ENCODE data around the gene STXBP1.

The STXBP1 gene

GRCh38 chr9:127732444-127732843 is 120.4 kb downstream of the STXBP1 start:
- Histone ChIP-seq H3K9me3 (ENCODE audit: control insufficient read depth, low read length) (no peaks in the 10 kb centered on the region), H3K36me3 (ENCODE audit: control insufficient read depth, insufficient read depth, low read length) (no peaks in the 10 kb centered on the region), H3K4me3 (ENCODE audit: insufficient read depth, low read depth, low read length, poor library complexity, severe bottlenecking) (no peak overlapping the region), H3K27ac (ENCODE audit: insufficient read depth, low read length, poor library complexity, severe bottlenecking) (no peak overlapping the region), H3K4me1 (ENCODE audit: control insufficient read depth, insufficient read depth, low read length, poor library complexity, severe bottlenecking) (peaks cover 12% of the 10 kb centered on the region), H3K27me3 (replicated peaks; ENCODE audit: control insufficient read depth, insufficient read depth, low read length, poor library complexity, severe bottlenecking) (no peaks in the 10 kb centered on the region)
- no peak for DNase-seq

DNA sequence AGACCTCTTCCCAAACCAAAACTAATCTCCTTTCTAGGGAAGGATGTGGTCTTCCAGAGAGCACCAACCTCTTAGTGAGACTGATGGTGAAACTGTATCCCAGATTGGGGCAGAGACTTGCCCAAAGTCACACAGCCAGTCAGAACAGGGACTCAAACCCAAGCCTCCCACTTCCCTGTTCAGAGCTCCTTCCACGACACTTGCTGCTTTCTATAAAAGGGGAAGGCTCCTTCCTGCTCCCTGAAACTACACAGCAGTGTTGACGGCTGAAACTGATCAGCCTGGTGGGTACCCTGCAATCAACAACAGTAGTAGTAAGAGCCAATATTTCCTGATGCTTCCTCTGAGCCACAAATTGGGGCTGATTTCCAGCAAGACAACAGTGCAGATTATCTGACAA is 121.5 kb downstream of the STXBP1 start:
- Histone ChIP-seq H3K4me1 (ENCODE audit: control insufficient read depth, insufficient read depth, low read length, poor library complexity, severe bottlenecking) (peaks cover 12% of the 10 kb centered on the region), H3K27me3 (replicated peaks; ENCODE audit: control insufficient read depth, insufficient read depth, low read length, poor library complexity, severe bottlenecking) (no peaks in the 10 kb centered on the region), H3K36me3 (ENCODE audit: control insufficient read depth, insufficient read depth, low read length) (peaks cover 9% of the 10 kb centered on the region), H3K27ac (ENCODE audit: insufficient read depth, low read length, poor library complexity, severe bottlenecking) (no peak overlapping the region), H3K4me3 (ENCODE audit: insufficient read depth, low read depth, low read length, poor library complexity, severe bottlenecking) (no peak overlapping the region), H3K9me3 (ENCODE audit: control insufficient read depth, low read length) (no peaks in the 10 kb centered on the region)
- no peak for DNase-seq

- no peaks in the 10 kb centered on the region for H3K27me3 ChIP-seq (replicated peaks; ENCODE audit: control insufficient read depth, insufficient read depth, low read length, poor library complexity, severe bottlenecking)
- peak overlapping the region; percentile 70 for H3K4me3 ChIP-seq (ENCODE audit: insufficient read depth, low read depth, low read length, poor library complexity, severe bottlenecking)
- H3K9me3 ChIP-seq (ENCODE audit: control insufficient read depth, low read length), result no peaks in the 10 kb centered on the region
- peaks cover 15% of the 10 kb centered on the region for H3K36me3 ChIP-seq (ENCODE audit: control insufficient read depth, insufficient read depth, low read length)
- no peak for DNase-seq
- peak overlapping the region; percentile 86 for H3K27ac ChIP-seq (ENCODE audit: insufficient read depth, low read length, poor library complexity, severe bottlenecking)
- peaks cover 12% of the 10 kb centered on the region for H3K4me1 ChIP-seq (ENCODE audit: control insufficient read depth, insufficient read depth, low read length, poor library complexity, severe bottlenecking)
Measured at GRCh38 chr9:127734247-127734746, 122.2 kb downstream of the STXBP1 start.

DNA sequence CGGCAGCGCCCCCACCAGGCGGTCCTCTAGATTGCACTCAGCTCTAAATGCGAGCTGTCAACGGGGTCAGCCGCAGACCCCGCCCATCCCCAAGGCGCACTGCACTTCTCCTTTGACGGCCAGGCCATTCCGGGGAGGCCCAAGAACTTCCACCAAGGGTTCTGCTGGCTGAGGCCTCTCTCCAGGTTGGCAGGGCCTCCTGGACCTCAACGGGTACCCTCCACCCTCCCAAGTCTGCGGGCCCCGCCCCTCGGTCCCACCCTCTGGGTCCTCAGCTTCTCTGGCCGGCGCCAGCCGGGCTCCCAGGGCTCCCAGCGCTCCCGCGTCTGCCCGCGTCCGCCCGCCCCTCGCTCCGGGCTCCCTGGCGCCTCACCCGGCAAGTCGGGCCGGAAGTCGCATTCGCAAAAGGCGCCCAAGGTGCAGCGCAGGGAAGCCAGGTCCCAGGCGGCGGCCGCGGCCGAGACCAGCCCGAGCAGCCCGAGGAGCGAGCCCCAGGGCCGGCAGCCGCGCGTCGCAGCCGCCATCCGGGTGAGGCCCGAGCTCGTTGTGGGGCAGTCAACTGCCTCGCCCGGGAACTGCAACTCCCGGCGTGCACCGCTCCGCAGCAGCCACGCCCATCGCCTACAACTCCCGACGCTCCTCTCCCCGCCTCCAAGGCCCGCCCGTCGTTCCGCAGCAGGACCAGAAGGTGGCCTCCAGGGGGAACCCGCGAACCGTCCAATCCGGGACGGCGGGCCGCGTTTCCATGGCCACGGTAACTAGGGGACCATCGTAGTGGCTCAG is 122.9 kb downstream of the STXBP1 start, which contains the start of gene TOR2A:
Gene TOR2A (minus strand): TSS at position 548 of the 783 bp plus-strand sequence. CDS start 24 bp downstream, at position 524.
- H3K36me3 ChIP-seq (ENCODE audit: control insufficient read depth, insufficient read depth, low read length), result peaks cover 22% of the 10 kb centered on the region
- peak within 1 kb of the TSS; percentile 86 for H3K27ac ChIP-seq (ENCODE audit: insufficient read depth, low read length, poor library complexity, severe bottlenecking)
- peak; percentile 98 to 99 (median 98) for DNase-seq
- no peaks in the 10 kb centered on the region for H3K9me3 ChIP-seq (ENCODE audit: control insufficient read depth, low read length)
- peak within 1 kb of the TSS; percentile 70 for H3K4me3 ChIP-seq (ENCODE audit: insufficient read depth, low read depth, low read length, poor library complexity, severe bottlenecking)
- peaks cover 12% of the 10 kb centered on the region for H3K4me1 ChIP-seq (ENCODE audit: control insufficient read depth, insufficient read depth, low read length, poor library complexity, severe bottlenecking)
- no peaks in the 10 kb centered on the region for H3K27me3 ChIP-seq (replicated peaks; ENCODE audit: control insufficient read depth, insufficient read depth, low read length, poor library complexity, severe bottlenecking)

DNA sequence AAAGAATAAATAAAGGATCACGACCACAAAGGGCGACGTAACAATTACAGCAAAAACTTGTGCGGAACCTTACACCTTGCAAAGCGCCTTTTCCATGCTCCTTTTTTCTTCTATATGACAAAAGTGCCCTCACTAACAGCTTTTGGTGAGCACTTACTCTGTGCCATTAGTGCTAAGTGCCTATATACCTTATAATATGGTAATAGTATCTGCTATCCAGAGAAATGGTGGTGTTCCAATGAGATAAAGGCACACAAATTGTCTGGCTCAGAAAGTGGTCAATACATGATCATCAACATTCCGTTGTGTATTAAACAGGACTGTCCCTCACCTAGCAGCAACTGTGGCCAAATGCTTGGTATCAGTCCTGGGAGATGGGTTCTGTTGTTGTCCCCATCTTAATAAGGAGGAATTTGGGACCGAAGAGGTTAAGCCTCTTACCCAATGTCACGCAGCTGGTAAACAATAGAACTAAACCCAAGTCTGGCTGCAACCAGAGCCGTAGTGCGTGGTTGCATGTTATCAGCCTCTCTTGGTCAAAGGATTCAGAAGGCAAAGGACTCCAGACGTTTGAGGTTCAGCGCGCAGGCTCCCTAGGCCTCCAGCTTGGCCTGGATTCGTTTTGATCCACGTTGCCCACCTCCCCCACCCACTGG is 123.6 kb downstream of the STXBP1 start:
- Histone ChIP-seq H3K4me1 (ENCODE audit: control insufficient read depth, insufficient read depth, low read length, poor library complexity, severe bottlenecking) (peaks cover 12% of the 10 kb centered on the region), H3K36me3 (ENCODE audit: control insufficient read depth, insufficient read depth, low read length) (peaks cover 29% of the 10 kb centered on the region), H3K9me3 (ENCODE audit: control insufficient read depth, low read length) (no peaks in the 10 kb centered on the region), H3K27ac (ENCODE audit: insufficient read depth, low read length, poor library complexity, severe bottlenecking) (peak overlapping the region; percentile 86), H3K4me3 (ENCODE audit: insufficient read depth, low read depth, low read length, poor library complexity, severe bottlenecking) (no peak overlapping the region), H3K27me3 (replicated peaks; ENCODE audit: control insufficient read depth, insufficient read depth, low read length, poor library complexity, severe bottlenecking) (no peaks in the 10 kb centered on the region)
- no peak for DNase-seq

- Histone ChIP-seq H3K4me3 (ENCODE audit: insufficient read depth, low read depth, low read length, poor library complexity, severe bottlenecking) (no peak overlapping the region), H3K9me3 (ENCODE audit: control insufficient read depth, low read length) (no peaks in the 10 kb centered on the region), H3K4me1 (ENCODE audit: control insufficient read depth, insufficient read depth, low read length, poor library complexity, severe bottlenecking) (peaks cover 12% of the 10 kb centered on the region), H3K27ac (ENCODE audit: insufficient read depth, low read length, poor library complexity, severe bottlenecking) (no peak overlapping the region), H3K36me3 (ENCODE audit: control insufficient read depth, insufficient read depth, low read length) (peaks cover 55% of the 10 kb centered on the region), H3K27me3 (replicated peaks; ENCODE audit: control insufficient read depth, insufficient read depth, low read length, poor library complexity, severe bottlenecking) (no peaks in the 10 kb centered on the region)
- no peak for DNase-seq
Measured at GRCh38 chr9:127738666-127739065, 126.6 kb downstream of the STXBP1 start.

GRCh38 chr9:127739614-127740330 is 127.7 kb downstream of the STXBP1 start:
- Histone ChIP-seq H3K9me3 (ENCODE audit: control insufficient read depth, low read length) (no peaks in the 10 kb centered on the region), H3K4me1 (ENCODE audit: control insufficient read depth, insufficient read depth, low read length, poor library complexity, severe bottlenecking) (peaks cover 6% of the 10 kb centered on the region), H3K36me3 (ENCODE audit: control insufficient read depth, insufficient read depth, low read length) (peaks cover 65% of the 10 kb centered on the region), H3K4me3 (ENCODE audit: insufficient read depth, low read depth, low read length, poor library complexity, severe bottlenecking) (no peak overlapping the region), H3K27ac (ENCODE audit: insufficient read depth, low read length, poor library complexity, severe bottlenecking) (no peak overlapping the region), H3K27me3 (replicated peaks; ENCODE audit: control insufficient read depth, insufficient read depth, low read length, poor library complexity, severe bottlenecking) (no peaks in the 10 kb centered on the region)
- no peak for DNase-seq

GRCh38 chr9:127741831-127742434 is 129.9 kb downstream of the STXBP1 start:
- Histone ChIP-seq H3K36me3 (ENCODE audit: control insufficient read depth, insufficient read depth, low read length) (peaks cover 76% of the 10 kb centered on the region), H3K27ac (ENCODE audit: insufficient read depth, low read length, poor library complexity, severe bottlenecking) (no peak overlapping the region), H3K4me1 (ENCODE audit: control insufficient read depth, insufficient read depth, low read length, poor library complexity, severe bottlenecking) (no peaks in the 10 kb centered on the region), H3K9me3 (ENCODE audit: control insufficient read depth, low read length) (no peaks in the 10 kb centered on the region), H3K4me3 (ENCODE audit: insufficient read depth, low read depth, low read length, poor library complexity, severe bottlenecking) (no peak overlapping the region), H3K27me3 (replicated peaks; ENCODE audit: control insufficient read depth, insufficient read depth, low read length, poor library complexity, severe bottlenecking) (no peaks in the 10 kb centered on the region)
- DNase-seq, result no peak
